ENCODE measurements around the gene TNFAIP2. TPM values are rescaled to one million over a fixed set of nuclear protein-coding genes. Genes with fewer than 3 reads are reported as not detected.

TNFAIP2 gene, protein sequence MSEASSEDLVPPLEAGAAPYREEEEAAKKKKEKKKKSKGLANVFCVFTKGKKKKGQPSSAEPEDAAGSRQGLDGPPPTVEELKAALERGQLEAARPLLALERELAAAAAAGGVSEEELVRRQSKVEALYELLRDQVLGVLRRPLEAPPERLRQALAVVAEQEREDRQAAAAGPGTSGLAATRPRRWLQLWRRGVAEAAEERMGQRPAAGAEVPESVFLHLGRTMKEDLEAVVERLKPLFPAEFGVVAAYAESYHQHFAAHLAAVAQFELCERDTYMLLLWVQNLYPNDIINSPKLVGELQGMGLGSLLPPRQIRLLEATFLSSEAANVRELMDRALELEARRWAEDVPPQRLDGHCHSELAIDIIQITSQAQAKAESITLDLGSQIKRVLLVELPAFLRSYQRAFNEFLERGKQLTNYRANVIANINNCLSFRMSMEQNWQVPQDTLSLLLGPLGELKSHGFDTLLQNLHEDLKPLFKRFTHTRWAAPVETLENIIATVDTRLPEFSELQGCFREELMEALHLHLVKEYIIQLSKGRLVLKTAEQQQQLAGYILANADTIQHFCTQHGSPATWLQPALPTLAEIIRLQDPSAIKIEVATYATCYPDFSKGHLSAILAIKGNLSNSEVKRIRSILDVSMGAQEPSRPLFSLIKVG
- 10 to 100 TPM; 14.8 to 72.9 (median 22.3) TPM for total RNA-seq

DNA sequence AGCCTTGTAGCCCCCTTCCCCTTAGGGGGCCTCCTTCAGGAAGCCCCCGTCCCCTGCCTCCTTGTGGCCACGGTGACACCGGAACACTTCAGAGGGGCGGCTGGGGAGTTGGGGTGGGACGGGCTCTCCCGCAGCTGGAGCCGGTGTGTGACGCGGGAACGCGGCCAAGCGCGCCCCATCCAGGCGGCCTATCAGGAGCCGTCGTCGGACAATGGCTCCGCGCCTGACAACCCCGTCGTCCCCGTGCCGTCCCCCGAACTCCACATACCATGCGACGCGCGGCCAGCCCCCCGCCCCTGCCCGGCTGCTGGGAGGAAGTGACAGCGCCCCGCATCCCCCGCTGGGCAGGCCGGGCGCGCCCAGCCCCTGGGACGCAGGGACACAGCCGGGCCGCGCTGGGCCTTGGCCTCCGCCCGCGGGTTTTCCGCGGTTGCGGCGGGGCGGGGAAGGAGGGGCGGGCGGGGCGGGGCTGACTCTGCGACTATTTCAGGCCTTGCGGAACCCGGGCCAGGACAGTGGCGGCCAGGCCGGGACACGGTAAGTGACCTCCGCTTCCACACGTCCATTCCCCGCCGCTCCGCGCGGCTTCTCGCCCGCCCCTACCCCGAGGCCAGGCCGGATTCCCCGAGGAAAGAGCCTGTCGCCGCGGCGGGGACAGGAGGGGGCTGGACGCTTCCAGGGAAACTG is at the start of gene TNFAIP2:
Gene TNFAIP2, plus strand, starts transcription at position 515 of the 687 bp plus-strand sequence. CDS start 2,997 bp downstream, outside the sequence.
- H3K9me3 ChIP-seq = no peaks in the 10 kb centered on the region
- DNase-seq (peak in 1 of 2 donors; percentile 54), ATAC-seq (peak; percentile 18 to 43)
- H3K4me3 ChIP-seq = peak within 1 kb of the TSS; percentile 61 to 74 (median 66)
- in situ Hi-C loops (cut with MboI; ENCODE audit: low sequenced_read_pairs in 4 of 4) (loop anchor here in 1 of 4 donors (10.0 kb wide), 1 partner anchor 282 kb away; no protein-coding TSS in a partner anchor), intact Hi-C loops (cut with DNase I; ENCODE audit: low total_unique reads) (loop anchor here (2.0 kb wide), 1 partner anchor 32 kb away; no protein-coding TSS in a partner anchor)
- no peaks in the 10 kb centered on the region for H3K27me3 ChIP-seq
- no peaks in the 10 kb centered on the region for H3K36me3 ChIP-seq
- H3K27ac ChIP-seq = peak within 1 kb of the TSS; percentile 74 to 87 (median 86)
- peaks cover 48 to 62% of the 10 kb centered on the region in 2 donors for H3K4me1 ChIP-seq
- TF ChIP-seq, protein P1, sequence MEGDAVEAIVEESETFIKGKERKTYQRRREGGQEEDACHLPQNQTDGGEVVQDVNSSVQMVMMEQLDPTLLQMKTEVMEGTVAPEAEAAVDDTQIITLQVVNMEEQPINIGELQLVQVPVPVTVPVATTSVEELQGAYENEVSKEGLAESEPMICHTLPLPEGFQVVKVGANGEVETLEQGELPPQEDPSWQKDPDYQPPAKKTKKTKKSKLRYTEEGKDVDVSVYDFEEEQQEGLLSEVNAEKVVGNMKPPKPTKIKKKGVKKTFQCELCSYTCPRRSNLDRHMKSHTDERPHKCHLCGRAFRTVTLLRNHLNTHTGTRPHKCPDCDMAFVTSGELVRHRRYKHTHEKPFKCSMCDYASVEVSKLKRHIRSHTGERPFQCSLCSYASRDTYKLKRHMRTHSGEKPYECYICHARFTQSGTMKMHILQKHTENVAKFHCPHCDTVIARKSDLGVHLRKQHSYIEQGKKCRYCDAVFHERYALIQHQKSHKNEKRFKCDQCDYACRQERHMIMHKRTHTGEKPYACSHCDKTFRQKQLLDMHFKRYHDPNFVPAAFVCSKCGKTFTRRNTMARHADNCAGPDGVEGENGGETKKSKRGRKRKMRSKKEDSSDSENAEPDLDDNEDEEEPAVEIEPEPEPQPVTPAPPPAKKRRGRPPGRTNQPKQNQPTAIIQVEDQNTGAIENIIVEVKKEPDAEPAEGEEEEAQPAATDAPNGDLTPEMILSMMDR (IDR thresholded peaks at IDR 0.05 in 4 of 5, conservative IDR thresholded peaks at IDR 0.05 in 1 of 5) = peak in 1 of 5 experiments; percentile 7
- peak; percentile 53 to 80 for TF ChIP-seq POLR2A (IDR thresholded peaks at IDR 0.05)

DNA sequence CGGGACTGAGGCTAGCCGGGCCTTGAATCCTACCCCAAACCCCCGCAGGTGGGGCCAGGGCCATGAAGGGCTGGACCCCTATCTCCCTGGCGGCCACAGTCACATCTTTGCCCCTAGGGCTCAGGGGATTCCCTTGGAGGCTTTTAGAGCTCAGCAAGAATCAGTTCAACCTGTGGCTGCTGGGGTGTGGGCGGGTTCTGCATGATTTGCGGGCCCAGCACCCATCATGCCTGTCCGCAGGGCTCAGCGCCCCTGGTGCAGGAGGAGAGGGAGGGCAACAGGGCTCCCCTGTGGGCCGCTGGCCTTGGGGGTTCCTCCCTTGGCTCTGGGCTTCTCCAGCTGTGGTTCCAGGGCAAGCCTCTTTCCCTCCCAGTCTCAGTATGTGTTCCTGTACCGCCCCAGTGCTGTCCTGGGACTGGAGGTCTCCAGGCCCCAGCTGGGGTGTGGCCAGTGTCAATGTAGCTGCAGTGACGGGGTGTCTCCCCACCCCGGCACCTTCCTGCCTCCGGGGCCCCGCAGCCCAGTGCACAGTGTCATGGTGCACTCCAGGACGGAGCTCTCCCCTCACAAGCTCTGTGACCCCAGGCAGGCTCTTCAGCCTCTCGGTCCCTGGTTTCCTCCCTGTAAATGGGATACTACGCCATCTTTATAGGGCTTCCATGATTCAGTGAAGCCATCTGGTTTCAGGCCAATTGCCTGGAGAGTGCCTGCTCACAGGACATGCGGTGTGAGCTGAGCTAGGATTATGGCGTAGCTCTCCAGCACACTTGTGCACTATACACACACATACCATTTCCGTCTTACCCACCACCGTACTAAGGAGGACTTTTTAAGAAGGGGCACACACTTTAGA is 49.2 kb upstream of the TNFAIP2 start:
- no peaks in the 10 kb centered on the region for H3K9me3 ChIP-seq
- DNase-seq (no peak), ATAC-seq (no peak)
- no peak overlapping the region for H3K4me3 ChIP-seq
- peaks cover 8 to 17% of the 10 kb centered on the region in 2 donors for H3K4me1 ChIP-seq
- H3K27ac ChIP-seq = peak overlapping the region; percentile 26 to 69 (median 48)
- intact Hi-C loops (cut with DNase I; ENCODE audit: low total_unique reads) (no loop called here), in situ Hi-C loops (cut with MboI; ENCODE audit: low sequenced_read_pairs in 4 of 4) (no loop called here)
- TF ChIP-seq, protein P1 (IDR thresholded peaks at IDR 0.05 in 4 of 5, conservative IDR thresholded peaks at IDR 0.05 in 1 of 5) = no peak
- no peak for TF ChIP-seq POLR2A (IDR thresholded peaks at IDR 0.05)
- no peaks in the 10 kb centered on the region for H3K27me3 ChIP-seq
- no peaks in the 10 kb centered on the region for H3K36me3 ChIP-seq

DNA sequence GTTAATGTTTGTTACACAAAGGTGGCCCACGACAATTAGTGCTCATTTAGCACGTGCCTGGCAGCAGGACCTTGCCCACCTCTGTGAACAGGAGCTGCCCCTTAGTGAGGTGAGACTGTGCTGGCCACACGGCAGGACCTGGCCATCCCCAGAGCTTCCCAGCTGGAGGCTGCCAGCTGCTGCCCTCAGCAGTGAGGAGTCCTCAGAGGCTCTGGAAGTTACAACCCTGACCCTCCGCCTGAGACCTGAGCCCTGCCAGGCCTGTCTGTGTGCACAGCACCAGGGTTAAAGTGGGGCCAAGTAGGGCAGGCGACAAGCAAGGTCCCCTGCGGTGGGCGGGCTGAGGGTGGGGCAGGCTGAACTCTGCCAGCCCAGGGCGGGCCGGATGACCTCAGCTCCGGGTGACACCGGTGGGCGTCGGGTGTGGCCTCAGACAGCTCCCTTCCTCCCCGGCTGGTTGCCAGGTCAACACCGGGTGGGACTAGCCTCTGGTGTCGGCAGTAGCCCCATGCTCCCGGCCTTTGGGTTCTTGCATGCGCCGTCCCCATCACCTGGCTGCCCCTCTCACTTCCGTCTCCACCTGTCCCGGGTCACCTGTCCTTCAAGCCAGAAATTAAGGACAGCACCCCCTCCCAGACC is 48.4 kb upstream of the TNFAIP2 start:
- no peak for TF ChIP-seq POLR2A (IDR thresholded peaks at IDR 0.05)
- TF ChIP-seq, protein P1 (IDR thresholded peaks at IDR 0.05 in 4 of 5, conservative IDR thresholded peaks at IDR 0.05 in 1 of 5) = no peak
- peak in 1 of 2 donors; percentile 51 for DNase-seq
- peak overlapping the region; percentile 42 to 69 (median 59) for H3K27ac ChIP-seq
- intact Hi-C loops (cut with DNase I; ENCODE audit: low total_unique reads) (loop anchor here (1.0 to 5.0 kb wide), 2 partner anchors 52 to 217 kb away; no protein-coding TSS in a partner anchor), in situ Hi-C loops (cut with MboI; ENCODE audit: low sequenced_read_pairs in 4 of 4) (loop anchor here in 1 of 4 donors (25.0 kb wide), 1 partner anchor 212 kb away; no protein-coding TSS in a partner anchor)
- peak overlapping the region; percentile 48 to 65 (median 52) for H3K4me3 ChIP-seq
- no peaks in the 10 kb centered on the region for H3K36me3 ChIP-seq
- ATAC-seq = peak in 1 of 2 donors; percentile 16
- peaks cover 8 to 17% of the 10 kb centered on the region in 2 donors for H3K4me1 ChIP-seq
- no peaks in the 10 kb centered on the region for H3K27me3 ChIP-seq
- no peaks in the 10 kb centered on the region for H3K9me3 ChIP-seq
